Measurements from ENCODE around the gene BTBD7.

- no peak for TF ChIP-seq CTCF (IDR thresholded peaks at IDR 0.05)
- TF ChIP-seq EZH2 (IDR thresholded peaks at IDR 0.05; ENCODE audit: borderline replicate concordance, insufficient read depth, low read depth, low read length, poor library complexity, severe bottlenecking), result no peak
These were observed 64.4 kb downstream of the BTBD7 start for GRCh38 chr14:93268406-93268805.
